ENCODE results near the gene KRI1. TPM values are rescaled to one million over a fixed set of nuclear protein-coding genes. Genes with fewer than 3 reads are reported as not detected.

The KRI1 gene
- total RNA-seq, 1 donor from 2014 or later = 18.4 TPM

DNA sequence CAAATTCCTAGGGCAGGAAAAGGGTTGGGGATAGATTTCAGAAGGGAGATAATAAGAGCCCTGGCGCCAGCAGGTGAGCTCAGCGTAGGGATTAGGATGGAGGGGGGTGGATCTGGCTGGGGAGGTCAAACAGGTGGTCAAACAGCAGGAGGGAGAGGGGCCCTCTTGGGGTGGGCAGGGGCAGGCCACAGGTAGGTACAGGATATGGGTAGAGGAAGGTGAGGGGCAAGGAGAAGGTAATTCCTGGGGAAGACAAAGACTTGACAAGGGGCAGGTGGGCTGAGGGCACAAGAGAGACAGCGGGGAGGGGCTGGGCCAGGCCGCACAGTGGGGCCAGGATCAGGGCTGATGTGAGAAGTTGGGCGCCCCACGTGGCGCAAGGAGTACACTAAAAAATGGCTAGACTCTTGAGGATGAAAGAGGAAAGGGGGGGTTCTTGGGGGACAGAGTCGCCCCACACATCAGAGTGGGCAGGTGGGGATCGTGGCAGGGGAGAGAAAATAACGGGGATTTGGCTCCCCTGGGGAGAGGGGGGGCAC is 713 bp downstream of the KRI1 start:
- Histone ChIP-seq H3K36me3 (ENCODE audit: control insufficient read depth, insufficient read depth, low read length) (no peaks in the 10 kb centered on the region), H3K27me3 (ENCODE audit: control insufficient read depth, insufficient read depth, low read length) (no peaks in the 10 kb centered on the region), H3K4me3 (ENCODE audit: low read depth, low read length) (peak overlapping the region; percentile 96)
- DNase-seq (ENCODE audit: low read depth) = no peak
- peak; percentile 33 for TF ChIP-seq CTCF (IDR thresholded peaks at IDR 0.05; ENCODE audit: insufficient read depth, low read length, poor library complexity, severe bottlenecking)

DNA sequence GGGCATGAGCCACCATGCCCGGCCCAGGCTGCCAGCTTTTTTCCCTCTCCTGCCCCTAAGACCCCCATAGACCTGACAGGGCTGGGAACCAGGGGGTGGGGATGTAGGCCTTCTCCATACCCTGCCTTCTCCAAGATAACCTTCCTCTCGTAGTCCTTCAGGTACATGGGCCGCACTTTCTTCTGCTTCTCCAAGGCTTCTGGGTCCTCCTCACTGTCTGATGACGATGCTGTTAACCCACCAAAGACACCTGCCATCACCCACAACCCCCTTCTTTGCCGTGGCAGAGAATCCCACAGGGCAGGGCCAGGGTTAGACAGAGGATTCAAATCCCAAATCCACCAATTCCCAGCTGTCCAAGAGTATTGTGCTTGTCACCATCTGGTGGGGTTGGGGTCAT is 3.2 kb downstream of the KRI1 start:
- Histone ChIP-seq H3K4me3 (ENCODE audit: low read depth, low read length) (no peak overlapping the region), H3K27me3 (ENCODE audit: control insufficient read depth, insufficient read depth, low read length) (no peaks in the 10 kb centered on the region), H3K36me3 (ENCODE audit: control insufficient read depth, insufficient read depth, low read length) (no peaks in the 10 kb centered on the region)
- DNase-seq (ENCODE audit: low read depth) = no peak
- no peak for TF ChIP-seq CTCF (IDR thresholded peaks at IDR 0.05; ENCODE audit: insufficient read depth, low read length, poor library complexity, severe bottlenecking)

DNA sequence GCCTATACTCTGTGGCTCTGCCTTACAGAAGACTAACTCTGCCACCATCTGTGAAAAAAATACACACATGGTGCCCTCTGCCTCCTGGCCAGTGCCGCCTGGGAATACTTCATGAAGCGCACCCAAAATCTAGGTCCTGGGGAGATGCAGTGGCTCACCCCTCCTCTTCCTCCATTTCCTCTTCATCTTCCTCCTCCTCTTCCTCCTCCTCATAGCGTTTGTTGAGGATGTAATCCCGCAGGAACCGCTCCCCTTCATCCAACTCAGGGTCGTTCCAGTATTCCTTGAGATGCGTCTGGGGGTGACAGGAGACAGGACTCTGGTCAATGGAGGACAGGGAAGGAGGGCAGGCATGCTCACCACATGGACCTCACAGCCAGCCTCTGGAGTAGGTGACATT is 5.7 kb downstream of the KRI1 start:
- TF ChIP-seq CTCF (IDR thresholded peaks at IDR 0.05; ENCODE audit: insufficient read depth, low read length, poor library complexity, severe bottlenecking) = no peak
- Histone ChIP-seq H3K4me3 (ENCODE audit: low read depth, low read length) (no peak overlapping the region), H3K27me3 (ENCODE audit: control insufficient read depth, insufficient read depth, low read length) (no peaks in the 10 kb centered on the region), H3K36me3 (ENCODE audit: control insufficient read depth, insufficient read depth, low read length) (no peaks in the 10 kb centered on the region)
- DNase-seq (ENCODE audit: low read depth) = no peak

DNA sequence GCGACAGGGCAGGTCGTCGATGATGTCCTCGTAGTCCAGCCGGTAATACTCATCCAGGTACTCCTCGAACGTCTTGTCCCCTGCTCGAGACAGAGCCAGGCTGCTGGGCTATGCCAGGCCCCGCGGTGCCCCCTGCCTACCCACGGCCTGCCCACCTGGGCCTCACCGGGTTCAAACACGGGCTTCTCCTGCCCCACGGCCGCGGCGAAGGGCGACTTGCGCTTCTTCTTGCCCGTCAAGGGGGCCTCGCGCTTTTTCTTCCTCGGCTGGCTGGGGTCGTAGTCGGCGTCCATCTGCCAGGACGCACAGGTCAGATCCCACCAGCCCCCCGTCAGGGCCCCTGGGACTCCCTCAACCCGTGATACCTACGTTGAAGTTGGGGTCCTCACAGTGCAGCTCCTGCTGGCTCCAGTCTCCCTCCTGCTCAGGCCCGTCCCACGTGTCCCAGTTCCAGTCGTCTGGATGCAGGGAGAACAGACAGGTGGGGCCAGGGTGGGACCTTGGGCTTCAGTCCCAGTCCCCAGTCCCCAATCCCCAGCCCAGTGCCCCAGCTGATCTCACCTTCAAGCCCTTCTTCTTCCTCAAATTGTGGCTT is 8.1 kb downstream of the KRI1 start:
- Histone ChIP-seq H3K27me3 (ENCODE audit: control insufficient read depth, insufficient read depth, low read length) (no peaks in the 10 kb centered on the region), H3K4me3 (ENCODE audit: low read depth, low read length) (no peak overlapping the region), H3K36me3 (ENCODE audit: control insufficient read depth, insufficient read depth, low read length) (no peaks in the 10 kb centered on the region)
- no peak for DNase-seq (ENCODE audit: low read depth)
- TF ChIP-seq CTCF (IDR thresholded peaks at IDR 0.05; ENCODE audit: insufficient read depth, low read length, poor library complexity, severe bottlenecking) = no peak

DNA sequence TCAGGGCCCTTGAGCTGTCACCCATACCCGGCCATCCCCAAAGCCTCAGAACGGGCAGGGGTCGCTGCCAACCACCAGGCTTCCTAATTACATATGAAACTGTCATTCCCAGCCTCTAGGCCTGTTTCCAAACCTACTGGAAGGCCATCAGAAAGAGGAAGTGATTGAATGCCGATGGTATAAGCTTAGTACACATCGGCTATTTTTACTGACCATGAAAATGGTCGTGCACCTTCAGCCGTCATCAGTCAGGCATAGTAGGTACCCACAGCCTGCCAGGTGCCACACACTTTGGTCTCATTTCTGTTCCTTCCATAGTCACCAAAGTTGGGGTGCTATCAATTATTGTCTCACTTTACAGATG is 10.2 kb downstream of the KRI1 start:
- Histone ChIP-seq H3K27me3 (ENCODE audit: control insufficient read depth, insufficient read depth, low read length) (no peaks in the 10 kb centered on the region), H3K36me3 (ENCODE audit: control insufficient read depth, insufficient read depth, low read length) (no peaks in the 10 kb centered on the region), H3K4me3 (ENCODE audit: low read depth, low read length) (no peak overlapping the region)
- TF ChIP-seq CTCF (IDR thresholded peaks at IDR 0.05; ENCODE audit: insufficient read depth, low read length, poor library complexity, severe bottlenecking) = no peak
- DNase-seq (ENCODE audit: low read depth) = no peak
